MM.1S (cell line): ENCODE measurements around the gene PRDM1.

ENCODE experiments used
- DNase-seq: peaks from one replicate; pipeline ENCODE4 v3.0.0-alpha.2; 2015
- H2AFZ ChIP-seq: fragments of 300-600 bp; sonication (generic); 2 replicates; pipeline ENCODE4 v1.6.0; 2016; ENCODE audit warnings: antibody characterized with exemption, low read length
- H3F3A ChIP-seq: fragments of 300-600 bp; sonication (generic); 2 replicates; pipeline ENCODE4 v1.6.1; 2016; ENCODE audit warnings: mild to moderate bottlenecking, antibody characterized with exemption, low read length, moderate library complexity, mixed read lengths; ENCODE audit not compliant: insufficient read depth
- H3K27ac ChIP-seq: fragments of 300-600 bp; sonication (generic); 2 replicates; pipeline ENCODE4 v1.5.1; 2016; ENCODE audit warnings: mild to moderate bottlenecking, low read length
- H3K27me3 ChIP-seq: fragments of 300-600 bp; sonication (generic); replicated peaks from 2 replicates; pipeline ENCODE4 v1.6.0; 2016; ENCODE audit warnings: low read length; ENCODE audit not compliant: insufficient read depth
- H3K36me3 ChIP-seq: fragments of 300-600 bp; sonication (generic); replicated peaks from 2 replicates; pipeline ENCODE4 v1.6.1; 2016; ENCODE audit warnings: mild to moderate bottlenecking, low read length, mixed read lengths; ENCODE audit not compliant: insufficient read depth
- H3K4me1 ChIP-seq: fragments of 300-600 bp; sonication (generic); 2 replicates; pipeline ENCODE4 v1.6.1; 2016; ENCODE audit warnings: low read length, mixed read lengths
- H3K4me2 ChIP-seq: fragments of 300-600 bp; sonication (generic); 2 replicates; pipeline ENCODE4 v1.6.0; 2016; ENCODE audit warnings: low read depth, low read length
- H3K4me3 ChIP-seq: fragments of 300-600 bp; sonication (generic); 2 replicates; pipeline ENCODE4 v1.5.1; 2016; ENCODE audit warnings: low read length, mixed read lengths
- H3K79me2 ChIP-seq: fragments of 300-600 bp; sonication (generic); 2 replicates; pipeline ENCODE4 v1.6.1; 2016; ENCODE audit warnings: mixed run types, low read length, mixed read lengths
- H3K9ac ChIP-seq: fragments of 300-600 bp; sonication (generic); 2 replicates; pipeline ENCODE4 v1.6.1; 2016; ENCODE audit warnings: low read length, mixed read lengths
- H3K9me2 ChIP-seq: fragments of 300-600 bp; sonication (generic); replicated peaks from 2 replicates; pipeline ENCODE4 v1.6.1; 2016; ENCODE audit warnings: mild to moderate bottlenecking, low read length, mixed read lengths; ENCODE audit not compliant: insufficient read depth
- H3K9me3 ChIP-seq: fragments of 300-600 bp; sonication (generic); replicated peaks from 2 replicates; pipeline ENCODE4 v1.6.1; 2016; ENCODE audit warnings: mild to moderate bottlenecking, low read length, mixed read lengths; ENCODE audit not compliant: insufficient read depth
- H4K20me1 ChIP-seq: fragments of 300-600 bp; sonication (generic); 2 replicates; pipeline ENCODE4 v1.6.1; 2016; ENCODE audit warnings: mild to moderate bottlenecking, low read length, moderate library complexity, mixed read lengths; ENCODE audit not compliant: insufficient read depth
- EZH2 ChIP-seq: fragments of 300-600 bp; sonication (generic); optimal IDR thresholded peaks from 2 replicates; pipeline ENCODE3; 2017; ENCODE audit warnings: low read depth, mild to moderate bottlenecking, antibody characterized with exemption, low read length, mixed read lengths
- EZH2phosphoT487 ChIP-seq: fragments of 300-600 bp; sonication (generic); IDR thresholded peaks from 2 replicates; pipeline ENCODE4 v1.6.1; 2018; ENCODE audit warnings: antibody characterized with exemption, low read length
- TF ChIP-seq, protein P1 (sequence below): fragments of 300-600 bp; sonication (generic); IDR thresholded peaks from 2 replicates; pipeline ENCODE4 v1.5.1; 2016; ENCODE audit warnings: antibody characterized with exemption, low read length, mixed read lengths

PRDM1 gene

DNA sequence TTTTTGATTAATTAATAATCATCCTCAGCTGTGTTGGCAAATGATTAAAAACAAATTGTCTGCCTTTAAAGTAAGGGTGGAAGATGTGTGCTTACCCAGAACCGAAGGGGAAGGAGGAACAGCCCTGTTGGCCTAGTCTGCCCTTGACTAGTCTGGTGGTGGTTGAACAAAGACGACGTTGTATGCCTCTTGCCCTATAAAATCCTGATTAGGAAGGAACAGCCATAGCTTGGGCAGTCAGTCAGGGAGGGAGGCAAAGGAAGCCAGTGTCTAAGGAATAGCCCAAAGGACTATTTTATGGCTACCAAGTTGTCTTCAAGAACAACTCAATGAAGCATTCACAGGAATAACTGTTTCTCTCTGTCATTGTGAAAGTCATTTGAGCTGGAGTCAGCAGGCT lies 70.7 kb downstream of the PRDM1 start:
- H2AFZ ChIP-seq, result no peak overlapping the region
- H3F3A ChIP-seq, result no peaks in the 10 kb centered on the region
- no peaks in the 10 kb centered on the region for H3K36me3 ChIP-seq
- no peak overlapping the region for H3K9ac ChIP-seq
- H3K9me2 ChIP-seq, result no peaks in the 10 kb centered on the region
- peaks cover 29% of the 10 kb centered on the region for H3K4me1 ChIP-seq
- no peak overlapping the region for H3K4me3 ChIP-seq
- H3K9me3 ChIP-seq, result no peaks in the 10 kb centered on the region
- H4K20me1 ChIP-seq, result no peaks in the 10 kb centered on the region
- no peak for TF ChIP-seq EZH2
- TF ChIP-seq, protein P1, sequence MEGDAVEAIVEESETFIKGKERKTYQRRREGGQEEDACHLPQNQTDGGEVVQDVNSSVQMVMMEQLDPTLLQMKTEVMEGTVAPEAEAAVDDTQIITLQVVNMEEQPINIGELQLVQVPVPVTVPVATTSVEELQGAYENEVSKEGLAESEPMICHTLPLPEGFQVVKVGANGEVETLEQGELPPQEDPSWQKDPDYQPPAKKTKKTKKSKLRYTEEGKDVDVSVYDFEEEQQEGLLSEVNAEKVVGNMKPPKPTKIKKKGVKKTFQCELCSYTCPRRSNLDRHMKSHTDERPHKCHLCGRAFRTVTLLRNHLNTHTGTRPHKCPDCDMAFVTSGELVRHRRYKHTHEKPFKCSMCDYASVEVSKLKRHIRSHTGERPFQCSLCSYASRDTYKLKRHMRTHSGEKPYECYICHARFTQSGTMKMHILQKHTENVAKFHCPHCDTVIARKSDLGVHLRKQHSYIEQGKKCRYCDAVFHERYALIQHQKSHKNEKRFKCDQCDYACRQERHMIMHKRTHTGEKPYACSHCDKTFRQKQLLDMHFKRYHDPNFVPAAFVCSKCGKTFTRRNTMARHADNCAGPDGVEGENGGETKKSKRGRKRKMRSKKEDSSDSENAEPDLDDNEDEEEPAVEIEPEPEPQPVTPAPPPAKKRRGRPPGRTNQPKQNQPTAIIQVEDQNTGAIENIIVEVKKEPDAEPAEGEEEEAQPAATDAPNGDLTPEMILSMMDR, result no peak
- peak; percentile 3 for DNase-seq
- no peaks in the 10 kb centered on the region for H3K27me3 ChIP-seq
- H3K79me2 ChIP-seq, result peaks cover 6% of the 10 kb centered on the region; the same call in 1 of the 2 replicates
- H3K4me2 ChIP-seq, result no peak overlapping the region
- no peak overlapping the region for H3K27ac ChIP-seq

DNA sequence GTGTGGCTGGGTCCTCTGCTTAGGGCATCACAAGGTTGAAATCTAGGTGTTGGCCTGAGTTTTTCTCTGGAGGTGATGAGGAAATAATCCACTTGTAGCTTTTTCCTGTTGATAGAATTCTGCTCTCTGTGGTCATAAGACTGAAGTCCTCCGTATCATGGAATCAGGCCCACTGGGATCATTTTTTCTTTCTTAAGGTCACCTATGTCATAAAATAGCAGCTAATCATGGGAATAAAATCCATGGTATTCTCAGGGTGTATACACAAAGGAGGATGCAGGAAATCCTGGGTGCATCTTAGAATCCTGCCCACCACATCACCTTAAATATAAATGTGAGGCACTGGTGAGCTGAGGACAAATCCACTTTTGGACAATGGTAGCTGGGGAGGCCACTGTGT lies 72.7 kb downstream of the PRDM1 start:
- no peaks in the 10 kb centered on the region for H3K9me2 ChIP-seq
- no peaks in the 10 kb centered on the region for H3K27me3 ChIP-seq
- no peak overlapping the region for H3K4me3 ChIP-seq
- no peaks in the 10 kb centered on the region for H3K9me3 ChIP-seq
- no peak overlapping the region for H3K4me2 ChIP-seq
- no peak for TF ChIP-seq EZH2phosphoT487
- TF ChIP-seq EZH2, result no peak
- TF ChIP-seq, protein P1, result no peak
- no peak overlapping the region for H2AFZ ChIP-seq
- peaks cover 48% of the 10 kb centered on the region for H3K4me1 ChIP-seq
- H4K20me1 ChIP-seq, result no peaks in the 10 kb centered on the region
- DNase-seq, result no peak
- no peak overlapping the region for H3K9ac ChIP-seq
- H3K36me3 ChIP-seq, result no peaks in the 10 kb centered on the region
- H3K79me2 ChIP-seq, result peaks cover 6% of the 10 kb centered on the region; the same call in 1 of the 2 replicates
- peaks cover 17% of the 10 kb centered on the region for H3F3A ChIP-seq
- H3K27ac ChIP-seq, result no peak overlapping the region
